Spleen (tissue), 7 donors: ENCODE results near the gene DENND10.

Experiments used
- POLR2A ChIP-seq, 3 donors: fragments of 450-650 bp; IDR thresholded peaks; one replicate each; pipeline ENCODE4 v1.5.1; 2017; ENCODE audit warnings: antibody characterized with exemption in 3 of 3, mild to moderate bottlenecking in 1 of 3
- TF ChIP-seq, protein P1 (sequence below), 11 experiments: fragments of 200-600 bp in 7 of 11; fragments of 450-650 bp in 4 of 11; sonication (generic) in 4 of 11; IDR thresholded peaks in 8 of 11; conservative IDR thresholded peaks in 3 of 11; 1 replicate in 7 of 11; 2 replicates in 4 of 11; pipeline versions ENCODE4 v1.4.0 to v1.8.0; 2016 to 2021; ENCODE audit warnings: antibody characterized with exemption in 11 of 11, inconsistent platforms in 4 of 11, mild to moderate bottlenecking in 1 of 11
- donor health status: DM: no; HTN: no; CAD: no; lungs with moderate emphysema.
- donor health status: DM: no; HTN: no; CAD: no.
- donor health status: DM: no; HTN: no; CAD: no.

DNA sequence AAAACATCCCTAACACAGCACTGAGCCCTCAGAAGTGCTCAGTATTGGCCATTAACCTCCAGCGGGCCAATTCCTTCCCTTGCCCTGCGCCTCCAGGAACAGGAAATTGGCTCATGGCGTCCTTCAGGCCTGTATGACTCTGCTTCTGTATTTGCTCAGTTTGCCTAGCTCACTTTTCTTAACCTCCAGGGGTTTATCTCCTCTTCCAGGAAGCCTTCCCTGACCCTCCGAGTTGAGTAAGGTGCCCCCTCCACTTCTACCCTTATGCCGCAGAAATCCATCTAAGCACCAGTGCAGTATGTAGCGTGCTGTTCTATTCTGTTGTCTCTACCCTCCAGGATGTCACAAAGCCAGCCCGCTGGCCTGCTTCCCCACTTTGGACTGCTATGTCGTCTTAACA, 62.7 kb downstream of the DENND10 start:
- no peak for TF ChIP-seq POLR2A (IDR thresholded peaks at IDR 0.05)
- TF ChIP-seq, protein P1, sequence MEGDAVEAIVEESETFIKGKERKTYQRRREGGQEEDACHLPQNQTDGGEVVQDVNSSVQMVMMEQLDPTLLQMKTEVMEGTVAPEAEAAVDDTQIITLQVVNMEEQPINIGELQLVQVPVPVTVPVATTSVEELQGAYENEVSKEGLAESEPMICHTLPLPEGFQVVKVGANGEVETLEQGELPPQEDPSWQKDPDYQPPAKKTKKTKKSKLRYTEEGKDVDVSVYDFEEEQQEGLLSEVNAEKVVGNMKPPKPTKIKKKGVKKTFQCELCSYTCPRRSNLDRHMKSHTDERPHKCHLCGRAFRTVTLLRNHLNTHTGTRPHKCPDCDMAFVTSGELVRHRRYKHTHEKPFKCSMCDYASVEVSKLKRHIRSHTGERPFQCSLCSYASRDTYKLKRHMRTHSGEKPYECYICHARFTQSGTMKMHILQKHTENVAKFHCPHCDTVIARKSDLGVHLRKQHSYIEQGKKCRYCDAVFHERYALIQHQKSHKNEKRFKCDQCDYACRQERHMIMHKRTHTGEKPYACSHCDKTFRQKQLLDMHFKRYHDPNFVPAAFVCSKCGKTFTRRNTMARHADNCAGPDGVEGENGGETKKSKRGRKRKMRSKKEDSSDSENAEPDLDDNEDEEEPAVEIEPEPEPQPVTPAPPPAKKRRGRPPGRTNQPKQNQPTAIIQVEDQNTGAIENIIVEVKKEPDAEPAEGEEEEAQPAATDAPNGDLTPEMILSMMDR (IDR thresholded peaks at IDR 0.05 in 8 of 11, conservative IDR thresholded peaks at IDR 0.05 in 3 of 11) = no peak
